ENCODE data around the gene GCSH.

DNA sequence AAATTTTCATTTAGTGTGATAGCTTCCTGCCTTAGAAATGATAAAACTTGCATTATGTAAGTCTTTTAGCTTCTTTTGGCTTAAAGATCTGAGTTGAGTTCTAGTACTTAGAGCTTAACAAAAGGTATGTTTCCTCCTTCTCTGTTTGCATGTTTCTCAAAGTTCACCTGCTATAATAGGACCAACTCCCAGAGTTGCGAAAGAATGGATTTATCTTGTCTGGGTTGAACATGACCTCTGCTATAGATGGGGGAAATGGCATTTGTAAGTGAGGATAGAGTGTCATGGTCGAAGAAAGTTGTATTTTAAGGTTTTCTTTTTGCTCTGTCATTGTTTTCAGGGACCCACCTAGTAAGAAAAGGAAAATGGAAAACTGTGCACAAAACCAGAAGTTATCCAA is 53.4 kb downstream of the GCSH start:
- TF ChIP-seq POLR2A (IDR thresholded peaks at IDR 0.05), result no peak
- TF ChIP-seq, protein P1, sequence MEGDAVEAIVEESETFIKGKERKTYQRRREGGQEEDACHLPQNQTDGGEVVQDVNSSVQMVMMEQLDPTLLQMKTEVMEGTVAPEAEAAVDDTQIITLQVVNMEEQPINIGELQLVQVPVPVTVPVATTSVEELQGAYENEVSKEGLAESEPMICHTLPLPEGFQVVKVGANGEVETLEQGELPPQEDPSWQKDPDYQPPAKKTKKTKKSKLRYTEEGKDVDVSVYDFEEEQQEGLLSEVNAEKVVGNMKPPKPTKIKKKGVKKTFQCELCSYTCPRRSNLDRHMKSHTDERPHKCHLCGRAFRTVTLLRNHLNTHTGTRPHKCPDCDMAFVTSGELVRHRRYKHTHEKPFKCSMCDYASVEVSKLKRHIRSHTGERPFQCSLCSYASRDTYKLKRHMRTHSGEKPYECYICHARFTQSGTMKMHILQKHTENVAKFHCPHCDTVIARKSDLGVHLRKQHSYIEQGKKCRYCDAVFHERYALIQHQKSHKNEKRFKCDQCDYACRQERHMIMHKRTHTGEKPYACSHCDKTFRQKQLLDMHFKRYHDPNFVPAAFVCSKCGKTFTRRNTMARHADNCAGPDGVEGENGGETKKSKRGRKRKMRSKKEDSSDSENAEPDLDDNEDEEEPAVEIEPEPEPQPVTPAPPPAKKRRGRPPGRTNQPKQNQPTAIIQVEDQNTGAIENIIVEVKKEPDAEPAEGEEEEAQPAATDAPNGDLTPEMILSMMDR (IDR thresholded peaks at IDR 0.05), result no peak
